ACHN (cell line): ENCODE measurements around the gene SLC38A4.

Experiments
- DNase-seq: peaks from one replicate; pipeline ENCODE4 v3.0.0-alpha.2; 2015
- in situ Hi-C: cut with HindIII; loops from 2 replicates; pipeline ENCODE4 v1.10.0; 2017; ENCODE audit warnings: low sequenced_read_pairs, low pct_ligation_motif_present, low pct_unique_long_range_greater_than_20kb

Gene SLC38A4

GRCh38 chr12:46824709-46825108, 1.1 kb downstream of the SLC38A4 start:
- in situ Hi-C loops = no loop called here

GRCh38 chr12:46818642-46819041, 7.2 kb downstream of the SLC38A4 start:
- no peak for DNase-seq
- in situ Hi-C loops = no loop called here

More at GRCh38 chr12:46824709-46825108, 1.1 kb downstream of the SLC38A4 start:
- DNase-seq = no peak

GRCh38 chr12:46815809-46816208, 10.0 kb downstream of the SLC38A4 start:
- in situ Hi-C loops = no loop called here
- DNase-seq = no peak

GRCh38 chr12:46814143-46814542, 11.7 kb downstream of the SLC38A4 start:
- in situ Hi-C loops = no loop called here
- DNase-seq = no peak

- in situ Hi-C loops = no loop called here
- DNase-seq = no peak
Observed at GRCh38 chr12:46811185-46811584, 14.6 kb downstream of the SLC38A4 start.

- DNase-seq = no peak
- in situ Hi-C loops = no loop called here
Observed at GRCh38 chr12:46808955-46809697, 16.7 kb downstream of the SLC38A4 start.

- in situ Hi-C loops = no loop called here
- no peak for DNase-seq
Observed at GRCh38 chr12:46808317-46808716, 17.5 kb downstream of the SLC38A4 start.

GRCh38 chr12:46804054-46804453, 21.7 kb downstream of the SLC38A4 start:
- in situ Hi-C loops = no loop called here
- DNase-seq = no peak

GRCh38 chr12:46803517-46803916, 22.3 kb downstream of the SLC38A4 start:
- no peak for DNase-seq
- in situ Hi-C loops = no loop called here

GRCh38 chr12:46801293-46801692, 24.5 kb downstream of the SLC38A4 start:
- in situ Hi-C loops = no loop called here
- no peak for DNase-seq

- in situ Hi-C loops = no loop called here
- no peak for DNase-seq
Observed at GRCh38 chr12:46800160-46800559, 25.6 kb downstream of the SLC38A4 start.

GRCh38 chr12:46798648-46799047, 27.1 kb downstream of the SLC38A4 start:
- no peak for DNase-seq
- in situ Hi-C loops = no loop called here

- no peak for DNase-seq
- in situ Hi-C loops = no loop called here
Observed at GRCh38 chr12:46798056-46798455, 27.7 kb downstream of the SLC38A4 start.

GRCh38 chr12:46795988-46796387, 29.8 kb downstream of the SLC38A4 start:
- in situ Hi-C loops = no loop called here
- DNase-seq = no peak

- DNase-seq = no peak
- in situ Hi-C loops = no loop called here
Observed at GRCh38 chr12:46794593-46795190, 31.1 kb downstream of the SLC38A4 start.

GRCh38 chr12:46792925-46793324, 32.9 kb downstream of the SLC38A4 start:
- in situ Hi-C loops = no loop called here
- DNase-seq = no peak

GRCh38 chr12:46790066-46790465, 35.7 kb downstream of the SLC38A4 start:
- in situ Hi-C loops = no loop called here
- no peak for DNase-seq

- no peak for DNase-seq
- in situ Hi-C loops = no loop called here
Observed at GRCh38 chr12:46788072-46788887, 37.5 kb downstream of the SLC38A4 start.

GRCh38 chr12:46787496-46788055, 38.2 kb downstream of the SLC38A4 start:
- in situ Hi-C loops = no loop called here
- no peak for DNase-seq
